HL-60/S4 (cell line): ENCODE measurements around the gene SPOP.

Experiments
- in situ Hi-C: fragments of 300-500 bp; cut with MboI; formaldehyde crosslinking; loops from 2 replicates; pipeline ENCODE4 v1.14.3; 2022; ENCODE audit warnings: low sequenced_read_pairs

Gene SPOP

GRCh38 chr17:49556223-49556943 lies 121.5 kb downstream of the SPOP start:
- in situ Hi-C loops: loop anchor here (10.0 to 25.0 kb wide), 2 partner anchors 122 to 244 kb away; no protein-coding TSS in a partner anchor

- in situ Hi-C loops: loop anchor here (10.0 to 25.0 kb wide), 2 partner anchors 121 to 243 kb away; no protein-coding TSS in a partner anchor
Observed at GRCh38 chr17:49555495-49556222, 122.2 kb downstream of the SPOP start.

GRCh38 chr17:49554694-49555494 lies 123.0 kb downstream of the SPOP start:
- in situ Hi-C loops: loop anchor here (10.0 to 25.0 kb wide), 2 partner anchors 120 to 243 kb away; no protein-coding TSS in a partner anchor

- in situ Hi-C loops: loop anchor here (10.0 to 25.0 kb wide), 2 partner anchors 119 to 242 kb away; no protein-coding TSS in a partner anchor
Observed at GRCh38 chr17:49553676-49554335, 124.1 kb downstream of the SPOP start.

- in situ Hi-C loops: loop anchor here (10.0 to 25.0 kb wide), 2 partner anchors 117 to 240 kb away; no protein-coding TSS in a partner anchor
Observed at GRCh38 chr17:49552070-49552751, 125.7 kb downstream of the SPOP start.

DNA sequence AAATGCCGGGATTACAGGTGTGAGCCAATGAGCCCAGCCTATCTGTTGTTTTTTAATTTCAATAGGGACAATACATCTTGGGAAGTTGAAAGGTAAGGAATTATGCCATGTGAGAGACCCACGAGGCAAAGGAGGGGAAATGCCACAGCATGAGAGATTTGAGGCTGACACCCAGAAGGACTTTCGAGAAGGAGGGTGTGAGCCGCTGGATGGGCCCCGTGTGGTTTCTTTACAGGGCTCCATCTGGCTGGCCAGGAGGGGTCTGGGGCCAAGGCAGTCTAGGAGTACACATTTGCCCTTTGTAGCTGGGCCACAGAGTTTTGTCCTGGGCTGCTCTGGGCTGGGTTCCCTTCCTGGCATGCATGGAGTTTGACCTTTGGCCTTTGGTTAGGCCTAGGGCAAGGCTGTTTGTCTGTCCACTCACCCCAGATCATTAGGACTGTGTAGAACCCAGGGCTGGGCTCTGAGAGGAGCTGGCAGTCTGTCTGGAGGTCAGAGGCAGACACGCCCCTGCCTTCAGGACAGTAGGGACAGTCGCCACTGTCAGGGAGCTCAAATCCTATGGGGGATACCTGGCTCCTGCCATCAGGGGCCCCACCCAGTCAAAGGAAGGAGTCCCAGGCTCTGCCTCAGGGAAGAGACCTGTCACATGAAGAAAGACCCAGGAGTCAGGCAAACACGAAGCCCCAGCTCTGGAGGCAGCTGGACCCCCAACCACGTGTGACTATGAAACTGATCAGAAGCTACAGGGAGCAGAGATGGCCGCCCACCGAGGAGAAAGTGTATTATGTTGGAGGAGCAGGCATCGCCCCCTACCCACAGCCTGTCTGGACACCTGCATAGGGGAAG lies 126.5 kb downstream of the SPOP start:
- in situ Hi-C loops: loop anchor here (10.0 to 25.0 kb wide), 2 partner anchors 117 to 239 kb away; no protein-coding TSS in a partner anchor

DNA sequence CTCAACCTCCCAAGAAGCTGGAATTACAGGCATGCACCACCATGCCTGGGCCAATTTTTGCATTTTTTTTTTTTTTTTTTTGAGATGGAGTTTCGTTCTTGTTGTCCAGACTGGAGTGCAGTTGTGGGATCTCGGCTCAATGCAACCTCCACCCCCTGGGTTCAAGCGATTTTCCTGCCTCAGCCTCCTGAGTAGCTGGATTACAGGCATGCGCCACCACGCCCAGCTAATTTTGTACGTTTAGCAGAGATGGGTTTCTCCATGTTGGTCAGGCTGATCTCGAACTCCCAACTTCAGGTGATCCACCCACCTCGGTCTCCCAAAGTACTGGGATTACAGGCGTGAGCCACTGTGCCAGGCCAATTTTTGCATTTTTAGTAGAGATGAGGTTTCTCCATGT lies 127.1 kb downstream of the SPOP start:
- in situ Hi-C loops: loop anchor here (10.0 to 25.0 kb wide), 2 partner anchors 116 to 238 kb away; no protein-coding TSS in a partner anchor

DNA sequence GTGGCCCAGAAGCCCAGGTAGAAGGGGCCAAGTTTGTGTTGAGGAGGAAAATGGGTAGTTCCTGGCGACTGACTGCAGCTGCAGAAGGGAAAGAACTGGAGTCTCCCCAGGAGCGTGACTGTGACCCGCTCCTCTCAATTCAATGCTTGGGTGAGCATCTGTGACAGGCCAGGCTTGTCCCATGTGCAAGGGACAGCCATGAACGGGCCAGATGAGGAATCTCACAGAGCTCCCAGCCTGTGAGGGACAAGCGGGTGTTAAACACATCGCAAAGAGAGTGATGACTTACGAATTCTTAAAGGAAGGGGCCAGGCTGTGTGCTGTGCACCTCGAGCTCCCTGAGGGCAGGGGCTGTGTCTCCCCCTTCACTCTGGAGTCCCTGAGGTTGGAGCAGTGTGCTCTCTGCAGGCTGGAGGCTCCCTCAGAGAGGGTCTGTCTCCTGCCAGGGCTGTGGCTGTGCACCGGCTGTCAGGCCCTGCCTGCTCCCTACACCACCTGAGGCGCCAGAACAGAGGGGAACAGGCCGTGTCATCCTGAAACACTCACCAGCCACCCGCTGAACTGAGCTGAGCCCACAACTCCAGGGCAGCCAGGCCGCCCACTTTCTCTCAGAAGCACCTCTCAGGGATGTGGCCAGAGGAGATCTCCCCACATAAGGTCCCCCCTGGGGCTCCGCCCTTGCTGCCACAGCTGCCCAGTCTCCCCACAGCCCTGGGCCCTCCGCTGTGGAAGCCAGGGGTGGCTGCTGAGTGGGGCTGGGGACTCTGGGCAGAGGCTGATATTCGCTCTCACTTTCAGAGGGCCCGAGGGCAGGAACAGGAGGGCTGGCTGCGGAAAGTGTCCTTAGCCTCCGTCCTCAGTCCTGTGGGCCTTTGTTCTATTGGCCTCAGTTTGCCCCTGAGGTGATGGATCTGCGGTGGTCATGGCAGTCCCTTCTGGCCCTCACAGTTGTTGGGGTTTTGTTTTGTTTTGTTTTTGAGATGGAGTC lies 127.9 kb downstream of the SPOP start:
- in situ Hi-C loops: loop anchor here (10.0 to 25.0 kb wide), 2 partner anchors 115 to 238 kb away; no protein-coding TSS in a partner anchor

DNA sequence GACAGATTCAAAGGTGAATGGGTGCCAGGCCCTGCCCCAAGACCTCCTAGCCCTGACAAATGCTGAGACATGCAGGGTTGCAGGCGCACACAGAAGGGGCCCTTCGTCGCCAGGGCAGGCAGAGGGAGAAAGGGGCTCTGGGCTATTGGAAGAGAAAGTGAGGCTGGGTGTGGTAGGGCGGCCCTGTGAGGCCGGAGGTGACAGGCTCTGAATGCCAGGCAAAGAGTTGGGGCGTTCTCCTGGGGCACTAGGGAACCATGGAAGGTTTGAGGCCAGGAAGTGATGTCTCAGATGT lies 128.6 kb downstream of the SPOP start:
- in situ Hi-C loops: no loop called here
